ENCODE data around the gene LRRTM4.

- TF ChIP-seq CTCF (IDR thresholded peaks at IDR 0.05) (no peak), POLR2A (IDR thresholded peaks at IDR 0.05) (no peak)
Observed at GRCh38 chr2:77363277-77363676, 158.9 kb downstream of the LRRTM4 start.

Measured in esophagus squamous epithelium (tissue), 4 donors.